GM18907 (cell line): ENCODE measurements around the gene FSHR.

ENCODE experiments used
- ATAC-seq: cut with Tn5 transposase; IDR thresholded peaks from one replicate; pipeline ENCODE4 v1.9.1; 2021; ENCODE audit warnings: mild to moderate bottlenecking, moderate library complexity; ENCODE audit not compliant: unreplicated experiment

The FSHR gene

GRCh38 chr2:49035481-49035880 is 118.8 kb downstream of the FSHR start:
- peak; percentile 39 for ATAC-seq

DNA sequence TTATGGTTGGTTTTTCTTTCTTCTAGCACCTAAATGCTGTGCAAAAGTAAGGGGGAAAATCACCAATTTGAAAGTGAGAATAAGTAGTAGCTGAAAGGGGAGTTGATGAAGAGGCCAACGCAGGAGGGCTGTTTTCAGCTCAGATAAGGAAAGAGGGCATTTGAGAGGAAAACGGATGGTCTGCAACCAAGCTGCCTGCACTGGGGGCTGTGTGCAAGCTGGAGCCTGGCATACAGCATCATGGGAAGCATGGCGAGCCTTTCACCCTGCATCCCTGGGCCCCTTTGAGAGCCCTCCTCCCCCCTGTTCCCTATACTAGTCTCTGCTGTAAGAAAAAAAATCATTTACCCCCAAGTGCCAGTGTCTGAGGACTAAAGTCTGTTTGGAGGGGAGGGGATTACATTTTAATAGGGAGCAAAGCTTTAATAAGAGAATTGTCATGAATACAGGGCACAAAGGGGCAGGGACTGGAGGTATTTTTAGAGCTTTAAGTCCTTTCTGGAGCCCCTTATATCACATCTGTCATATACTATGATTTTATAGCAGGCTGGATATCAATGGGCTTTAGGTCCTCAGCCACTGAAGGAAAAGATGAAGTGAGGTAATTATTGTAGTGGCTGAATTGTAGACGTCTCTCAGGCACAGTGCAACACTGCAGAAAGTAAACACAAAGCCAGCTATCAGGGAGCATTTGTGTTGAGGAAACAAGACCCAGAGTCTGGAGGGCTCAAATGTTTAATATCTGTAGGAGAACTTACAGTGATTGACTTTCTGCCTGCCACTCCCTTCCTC is 120.7 kb downstream of the FSHR start:
- no peak for ATAC-seq

DNA sequence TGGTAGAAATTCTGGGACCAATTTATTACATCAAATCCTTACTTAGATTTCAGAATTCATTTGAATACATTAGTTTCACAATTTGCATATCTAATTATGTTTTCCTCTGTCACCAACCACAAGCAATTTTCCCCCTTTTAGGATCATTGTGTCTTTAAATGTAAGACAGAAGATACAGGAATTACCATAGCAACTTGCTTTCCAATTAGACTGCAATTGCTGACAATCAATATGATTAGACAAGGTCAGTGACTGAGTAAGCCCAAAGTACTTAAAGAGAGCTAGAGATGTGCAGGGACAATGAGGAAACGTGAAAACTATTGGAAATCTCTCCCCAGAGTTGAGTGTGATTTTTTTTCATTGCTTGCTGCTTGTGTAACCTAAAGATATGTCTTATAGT is 121.4 kb downstream of the FSHR start:
- ATAC-seq: no peak

DNA sequence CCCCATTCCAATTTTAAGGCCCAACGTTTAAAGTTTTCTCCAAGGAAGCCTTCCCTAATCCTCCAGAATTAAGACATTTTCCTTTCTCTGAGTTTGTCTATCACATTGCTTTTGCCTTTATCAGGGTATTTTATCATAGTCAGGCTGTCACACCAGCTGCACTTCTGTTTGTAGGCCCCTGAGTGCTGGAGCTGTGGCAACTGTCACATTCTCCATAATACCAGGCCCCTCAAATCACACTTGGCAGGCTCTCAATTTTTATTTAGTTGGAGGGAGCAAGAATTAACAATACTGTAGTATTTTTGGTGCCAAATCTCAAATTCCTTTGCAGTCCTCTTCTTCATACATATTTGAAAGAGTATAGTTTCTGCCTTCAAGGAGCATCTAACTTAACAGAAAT is 122.2 kb downstream of the FSHR start:
- no peak for ATAC-seq

DNA sequence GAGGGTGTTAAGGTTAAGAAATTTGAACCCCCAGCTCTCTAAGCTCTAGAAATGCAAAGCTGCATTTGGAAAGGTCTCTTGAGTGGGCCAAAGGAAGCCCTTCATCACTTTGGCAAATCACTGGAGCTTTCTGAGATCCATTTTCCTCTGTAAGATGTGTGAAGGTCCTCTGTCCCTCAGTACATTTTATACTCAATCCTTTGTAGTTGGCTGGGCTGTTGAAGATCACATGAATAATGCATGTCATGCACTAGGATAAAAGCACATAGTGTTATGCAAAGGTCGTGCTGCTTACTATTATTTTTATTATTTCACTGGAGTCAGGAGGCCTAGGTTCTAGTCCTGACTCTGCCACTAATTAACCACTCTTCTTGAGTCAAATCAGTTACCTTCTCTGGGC is 124.9 kb downstream of the FSHR start:
- no peak for ATAC-seq

- ATAC-seq: peak; percentile 100
Measured at GRCh38 chr2:49028101-49028500, 126.2 kb downstream of the FSHR start.

DNA sequence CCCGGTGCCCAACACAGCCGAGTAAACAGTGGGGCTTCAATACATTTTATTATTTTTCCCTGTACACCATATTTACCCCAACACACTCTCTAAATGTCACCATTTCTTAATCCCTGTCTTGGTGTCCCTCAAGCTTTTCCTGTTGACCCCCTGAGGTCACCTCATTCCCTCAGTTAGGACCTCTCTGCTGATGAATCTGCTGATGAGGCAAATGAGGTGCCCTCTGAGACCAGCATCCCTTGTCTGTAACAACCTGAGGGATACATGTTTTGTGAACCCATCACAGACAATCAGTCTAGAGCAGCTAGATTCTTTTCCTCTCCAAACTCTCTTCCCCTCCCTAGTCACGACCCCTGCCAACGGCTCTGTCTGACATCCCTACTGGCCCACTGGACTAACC is 127.6 kb downstream of the FSHR start:
- ATAC-seq: no peak

GRCh38 chr2:49021271-49021670 is 133.0 kb downstream of the FSHR start:
- ATAC-seq: no peak

GRCh38 chr2:49005261-49005660 is 149.1 kb downstream of the FSHR start:
- ATAC-seq: no peak

DNA sequence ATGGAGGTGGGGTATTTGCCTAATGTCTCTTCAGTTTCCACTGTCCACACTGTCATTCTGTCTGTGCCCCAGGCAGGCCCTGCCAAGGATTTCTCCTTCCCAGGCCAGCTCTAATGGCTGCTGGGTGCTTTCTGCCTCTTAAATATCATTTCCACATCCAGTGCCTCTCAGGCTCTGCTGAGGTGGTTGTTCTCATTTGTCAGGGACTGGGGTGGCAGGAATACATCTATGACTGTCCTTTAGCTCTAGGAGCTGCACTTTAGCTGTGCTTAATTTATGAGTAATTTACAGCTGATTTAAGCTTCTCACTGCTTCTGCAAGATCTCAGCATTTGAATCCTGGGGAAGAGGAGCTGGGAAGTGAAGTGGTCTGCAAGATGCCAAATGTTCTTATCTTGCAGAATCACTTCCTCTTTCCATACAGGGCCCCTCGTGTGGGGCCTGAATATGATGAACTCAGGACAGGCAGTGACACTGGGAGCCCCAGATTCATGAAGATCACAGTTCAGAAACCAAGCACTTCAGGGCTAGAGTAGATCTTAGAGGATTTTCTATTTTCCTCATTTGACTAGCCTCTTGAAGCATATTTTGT is 150.2 kb downstream of the FSHR start:
- peak; percentile 75 for ATAC-seq

GRCh38 chr2:49003201-49003600 is 151.1 kb downstream of the FSHR start:
- ATAC-seq: no peak

GRCh38 chr2:49002750-49003149 is 151.6 kb downstream of the FSHR start:
- ATAC-seq: no peak

- no peak for ATAC-seq
Measured at GRCh38 chr2:49000695-49001094, 153.6 kb downstream of the FSHR start.

DNA sequence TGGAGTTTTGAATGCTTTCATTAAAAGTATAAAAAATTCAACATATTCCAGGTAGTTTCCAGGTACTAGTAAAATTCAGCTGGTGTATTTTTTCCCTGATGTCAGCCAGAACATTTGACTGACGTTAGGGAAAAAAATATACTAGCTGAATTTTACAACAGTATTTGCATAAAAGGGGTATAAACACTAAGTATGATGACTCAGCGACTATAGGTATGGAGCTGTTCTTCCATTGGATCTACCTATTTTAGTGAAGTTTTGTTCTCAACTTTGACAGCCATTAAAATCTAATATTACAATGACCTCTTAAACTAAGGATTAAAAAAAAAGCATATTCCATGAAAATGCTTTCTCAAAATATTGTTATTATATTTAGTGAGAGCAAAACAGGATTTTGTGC is 155.9 kb downstream of the FSHR start:
- no peak for ATAC-seq

- peak; percentile 48 for ATAC-seq
Measured at GRCh38 chr2:48993576-48993975, 160.7 kb downstream of the FSHR start.

DNA sequence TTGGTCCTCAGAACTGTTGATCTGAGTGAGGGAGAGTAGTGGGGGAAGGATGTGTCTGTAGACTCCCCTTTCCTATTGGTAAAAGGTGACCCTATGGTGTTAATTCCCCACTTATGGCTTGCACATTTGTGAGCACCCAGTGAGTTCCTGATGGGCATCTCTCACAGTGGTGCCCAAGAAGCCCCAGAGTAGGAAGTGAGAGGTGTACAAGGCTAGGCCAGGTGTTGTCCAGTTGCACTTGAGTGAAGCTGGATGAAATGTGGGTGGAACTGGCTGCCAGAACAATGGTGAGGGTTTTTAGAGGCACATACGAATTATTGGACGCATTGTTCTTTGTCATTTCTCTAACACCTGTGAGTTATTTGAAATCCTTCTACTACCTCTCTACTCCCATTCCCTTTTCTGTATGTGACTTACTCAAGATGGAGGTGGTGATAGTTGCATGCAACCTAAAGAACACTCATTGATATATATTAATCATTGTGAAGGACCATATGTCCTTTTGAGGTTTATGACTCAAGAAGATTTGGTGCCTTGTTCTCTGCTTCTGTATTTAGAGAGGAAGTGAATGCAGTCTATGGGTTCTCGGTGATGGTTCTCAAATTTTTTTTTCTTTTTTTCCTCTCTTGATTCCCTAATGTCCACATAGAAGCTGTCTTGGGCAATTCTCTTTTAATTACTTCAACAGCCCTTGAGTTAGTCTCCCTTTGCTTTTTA is 162.7 kb downstream of the FSHR start:
- peak; percentile 74 for ATAC-seq

GRCh38 chr2:48984922-48985321 is 169.4 kb downstream of the FSHR start:
- peak; percentile 36 for ATAC-seq

GRCh38 chr2:48983551-48983950 is 170.8 kb downstream of the FSHR start:
- ATAC-seq: no peak

- ATAC-seq: no peak
Measured at GRCh38 chr2:48982887-48983435, 171.4 kb downstream of the FSHR start.

GRCh38 chr2:48980846-48981245 is 173.5 kb downstream of the FSHR start:
- ATAC-seq: no peak

DNA sequence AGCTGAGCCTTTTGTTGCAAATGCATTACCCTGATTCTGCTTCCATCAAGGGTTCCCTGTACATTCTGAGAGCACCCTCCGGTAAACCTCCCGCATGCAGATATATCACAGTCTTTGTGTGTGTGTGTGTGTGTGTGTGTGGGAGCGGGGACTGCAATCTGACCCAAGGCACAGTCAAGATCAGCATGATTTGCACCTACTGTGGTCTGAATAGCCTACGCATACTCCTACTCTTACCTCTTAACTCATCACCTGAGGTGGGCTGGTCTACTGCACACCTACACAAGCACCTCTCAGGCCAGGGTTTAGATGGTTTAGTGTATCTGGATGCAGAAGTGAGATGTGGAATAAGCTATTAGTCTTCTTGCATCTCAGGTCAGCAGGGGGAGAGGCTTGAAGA is 174.6 kb downstream of the FSHR start:
- ATAC-seq: no peak

GRCh38 chr2:48978131-48978530 is 176.2 kb downstream of the FSHR start:
- ATAC-seq: no peak
